Fibroblast of lung (primary cell): ENCODE measurements around the gene ZNF544. TPM values are rescaled to one million over a fixed set of nuclear protein-coding genes. Genes with fewer than 3 reads are reported as not detected.
A peak's percentile ranks its signal among the peaks of the same experiment; 100 is the strongest.

ENCODE experiments used
- DNase-seq, 2 donors: peaks; one replicate each; pipeline versions ENCODE4 v3.0.0 to v3.0.0-alpha.2; 2010; ENCODE audit warnings: low read depth in 2 of 2
- H2AFZ ChIP-seq: 2 replicates; pipeline ENCODE4 v1.5.1; 2012; ENCODE audit warnings: low read length, control low read depth, inconsistent platforms
- H3K27ac ChIP-seq: 2 replicates; pipeline ENCODE4 v1.5.1; 2011; ENCODE audit warnings: low read length, control low read depth; ENCODE audit not compliant: insufficient read depth
- H3K27me3 ChIP-seq: 2 replicates; pipeline ENCODE4 v1.5.1; 2011; ENCODE audit warnings: mild to moderate bottlenecking, low read length; ENCODE audit not compliant: control insufficient read depth, insufficient read depth
- H3K36me3 ChIP-seq: 2 replicates; pipeline ENCODE4 v1.5.1; 2011; ENCODE audit warnings: low read length; ENCODE audit not compliant: control insufficient read depth, insufficient read depth
- H3K4me1 ChIP-seq: 2 replicates; pipeline ENCODE4 v1.5.1; 2011; ENCODE audit warnings: low read length; ENCODE audit not compliant: control insufficient read depth, insufficient read depth; ENCODE audit errors: extremely low read depth
- H3K4me2 ChIP-seq: 2 replicates; pipeline ENCODE4 v1.5.1; 2011; ENCODE audit warnings: low read length, control low read depth; ENCODE audit not compliant: insufficient read depth; ENCODE audit errors: extremely low read depth
- H3K4me3 ChIP-seq, 4 experiments: fragments of 200-600 bp in 1 of 4; sonication (generic) in 1 of 4; replicated peaks in 1 of 4; 2 replicates each; pipeline ENCODE4 v1.5.1; 2011 to 2016; ENCODE audit warnings: low read length in 4 of 4, low read depth in 3 of 4, mild to moderate bottlenecking in 3 of 4, control low read depth in 2 of 4, inconsistent platforms in 1 of 4, mixed read lengths in 1 of 4; ENCODE audit not compliant: insufficient read depth in 1 of 4; ENCODE audit errors: control extremely low read depth in 1 of 4
- H3K79me2 ChIP-seq: 2 replicates; pipeline ENCODE4 v1.5.1; 2012; ENCODE audit warnings: mild to moderate bottlenecking, low read length, inconsistent platforms; ENCODE audit not compliant: control insufficient read depth, insufficient read depth
- H3K9ac ChIP-seq: 2 replicates; pipeline ENCODE4 v1.5.1; 2011; ENCODE audit warnings: mild to moderate bottlenecking, low read length, control low read depth; ENCODE audit not compliant: insufficient read depth
- H3K9me3 ChIP-seq: 2 replicates; pipeline ENCODE4 v1.5.1; 2012; ENCODE audit warnings: low read depth, low read length; ENCODE audit not compliant: control insufficient read depth, insufficient read depth
- H4K20me1 ChIP-seq: 2 replicates; pipeline ENCODE4 v1.5.1; 2011; ENCODE audit warnings: low read length; ENCODE audit not compliant: control insufficient read depth, insufficient read depth; ENCODE audit errors: extremely low read depth
- EZH2 ChIP-seq: IDR thresholded peaks from 2 replicates; pipeline ENCODE4 v1.5.1; 2012; ENCODE audit warnings: low read length, control low read depth, mild to moderate bottlenecking; ENCODE audit errors: missing control alignments
- polyA plus RNA-seq, 2 donors: library from polyadenylated mRNA; depleted of rRNA in 1 of 2; stranded (reverse) in 1 of 2; unstranded in 1 of 2; fragments of >200 nt; gene quantifications; 2 replicates each; pipeline ENCODE4 v1.2.1, GENCODE V29; 2011 to 2012; ENCODE audit warnings: missing spikeins in 1 of 2
- total RNA-seq: library from RNA; depleted of rRNA; stranded (reverse); fragments of >200 nt; gene quantifications from 2 replicates; pipeline ENCODE4 v1.2.1, GENCODE V29; 2014
- TF ChIP-seq, protein P1 (sequence below), 2 donors: IDR thresholded peaks in 1 of 2; conservative IDR thresholded peaks in 1 of 2; 1 replicate in 1 of 2; 2 replicates in 1 of 2; pipeline ENCODE4 v1.5.1; 2011 to 2012; ENCODE audit warnings: low read length in 2 of 2, control low read depth in 1 of 2, inconsistent platforms in 1 of 2, low read depth in 1 of 2, mild to moderate bottlenecking in 1 of 2

ZNF544 gene
- total and polyA plus RNA-seq, 2 donors (not counting 1 experiment from before 2014, with no cell fraction given): 17.6 to 40.8 TPM

DNA sequence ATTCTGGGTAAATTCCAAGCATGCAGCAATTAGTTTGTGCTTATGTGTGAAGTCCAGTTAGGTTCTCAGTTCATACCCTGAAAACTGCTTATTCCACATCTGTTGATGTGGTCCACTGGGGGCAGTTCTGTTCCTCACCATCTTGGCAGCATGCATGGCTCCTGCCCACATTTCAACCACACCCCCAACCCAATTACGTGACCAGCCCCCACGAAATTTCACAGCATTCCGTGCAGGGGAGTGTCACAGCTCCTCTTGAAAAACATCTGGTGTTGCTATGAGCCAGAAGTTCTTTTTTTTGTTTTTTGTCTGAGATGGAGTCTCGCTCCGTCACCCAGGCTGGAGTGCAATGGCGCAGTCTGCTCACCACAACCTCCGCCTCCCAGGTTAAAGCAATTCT, 67.4 kb downstream of the ZNF544 start:
- Histone ChIP-seq H3K4me3 (no peak overlapping the region), H3K9ac (no peak overlapping the region), H3K4me2 (no peak overlapping the region), H3K79me2 (no peaks in the 10 kb centered on the region), H3K27me3 (no peaks in the 10 kb centered on the region), H3K36me3 (peaks cover 21% of the 10 kb centered on the region), H3K9me3 (peaks cover 12% of the 10 kb centered on the region), H2AFZ (no peak overlapping the region), H3K27ac (no peak overlapping the region), H3K4me1 (no peaks in the 10 kb centered on the region), H4K20me1 (no peaks in the 10 kb centered on the region)
- no peak for DNase-seq
- TF ChIP-seq EZH2: no peak

DNA sequence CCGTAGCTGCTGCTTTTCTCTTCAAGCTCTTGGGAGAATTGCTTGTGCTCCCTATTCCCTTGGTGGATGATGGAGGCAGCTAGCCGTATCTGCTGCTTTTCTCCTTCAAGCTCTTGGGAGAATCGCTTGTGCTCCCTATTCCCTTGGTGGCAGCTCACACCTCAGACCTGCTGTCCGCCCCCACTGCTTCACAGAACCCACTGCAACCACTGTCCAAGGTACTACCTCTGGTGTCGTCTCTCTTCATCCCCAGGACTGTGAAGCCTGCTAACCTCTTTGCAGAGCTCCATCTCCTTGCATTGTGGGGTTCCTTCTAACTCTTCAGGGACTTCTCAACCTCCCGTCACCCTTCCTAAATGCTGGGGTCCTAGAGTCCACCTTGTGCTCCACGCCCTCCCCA, 71.9 kb downstream of the ZNF544 start:
- Histone ChIP-seq H3K4me3 (no peak overlapping the region), H3K4me2 (no peak overlapping the region), H3K9me3 (no peaks in the 10 kb centered on the region), H3K79me2 (peaks cover 3% of the 10 kb centered on the region), H3K4me1 (no peaks in the 10 kb centered on the region), H3K9ac (no peak overlapping the region), H3K36me3 (peaks cover 4% of the 10 kb centered on the region), H4K20me1 (no peaks in the 10 kb centered on the region), H2AFZ (no peak overlapping the region), H3K27ac (no peak overlapping the region), H3K27me3 (no peaks in the 10 kb centered on the region)
- no peak for TF ChIP-seq EZH2
- TF ChIP-seq, protein P1, sequence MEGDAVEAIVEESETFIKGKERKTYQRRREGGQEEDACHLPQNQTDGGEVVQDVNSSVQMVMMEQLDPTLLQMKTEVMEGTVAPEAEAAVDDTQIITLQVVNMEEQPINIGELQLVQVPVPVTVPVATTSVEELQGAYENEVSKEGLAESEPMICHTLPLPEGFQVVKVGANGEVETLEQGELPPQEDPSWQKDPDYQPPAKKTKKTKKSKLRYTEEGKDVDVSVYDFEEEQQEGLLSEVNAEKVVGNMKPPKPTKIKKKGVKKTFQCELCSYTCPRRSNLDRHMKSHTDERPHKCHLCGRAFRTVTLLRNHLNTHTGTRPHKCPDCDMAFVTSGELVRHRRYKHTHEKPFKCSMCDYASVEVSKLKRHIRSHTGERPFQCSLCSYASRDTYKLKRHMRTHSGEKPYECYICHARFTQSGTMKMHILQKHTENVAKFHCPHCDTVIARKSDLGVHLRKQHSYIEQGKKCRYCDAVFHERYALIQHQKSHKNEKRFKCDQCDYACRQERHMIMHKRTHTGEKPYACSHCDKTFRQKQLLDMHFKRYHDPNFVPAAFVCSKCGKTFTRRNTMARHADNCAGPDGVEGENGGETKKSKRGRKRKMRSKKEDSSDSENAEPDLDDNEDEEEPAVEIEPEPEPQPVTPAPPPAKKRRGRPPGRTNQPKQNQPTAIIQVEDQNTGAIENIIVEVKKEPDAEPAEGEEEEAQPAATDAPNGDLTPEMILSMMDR (conservative IDR thresholded peaks at IDR 0.05 in 1 of 2, IDR thresholded peaks at IDR 0.05 in 1 of 2; ENCODE audit: low read depth in 1 of 2, low read length in 2 of 2): no peak
- DNase-seq: no peak

DNA sequence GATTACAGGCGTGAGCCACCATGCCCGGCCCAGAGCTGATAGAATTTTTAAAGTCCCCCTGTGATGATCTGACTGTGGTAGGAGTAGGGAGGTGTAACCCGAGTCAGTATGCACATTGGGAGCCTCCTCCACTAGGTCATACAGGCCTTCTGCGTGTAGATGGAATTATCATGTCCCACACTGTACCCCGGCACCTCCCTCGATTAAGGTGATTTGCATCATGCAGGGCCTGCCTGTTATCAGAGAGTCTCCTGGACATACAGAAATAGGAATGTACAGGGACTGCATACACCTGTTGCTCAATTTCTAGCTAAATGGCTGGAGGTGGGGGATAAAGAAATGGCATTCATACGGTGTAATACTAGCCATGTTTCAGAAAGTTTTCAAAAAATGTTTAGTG, 75.5 kb downstream of the ZNF544 start:
- Histone ChIP-seq H3K9me3 (no peaks in the 10 kb centered on the region), H3K27me3 (no peaks in the 10 kb centered on the region), H3K4me2 (no peak overlapping the region), H3K4me3 (peak overlapping the region in 1 of 4 experiments; percentile 69), H2AFZ (no peak overlapping the region), H3K36me3 (peaks cover 5% of the 10 kb centered on the region), H3K79me2 (peaks cover 12% of the 10 kb centered on the region), H4K20me1 (no peaks in the 10 kb centered on the region), H3K27ac (no peak overlapping the region), H3K4me1 (no peaks in the 10 kb centered on the region), H3K9ac (no peak overlapping the region)
- TF ChIP-seq, protein P1 (conservative IDR thresholded peaks at IDR 0.05 in 1 of 2, IDR thresholded peaks at IDR 0.05 in 1 of 2; ENCODE audit: low read depth in 1 of 2, low read length in 2 of 2): no peak
- TF ChIP-seq EZH2: no peak
- no peak for DNase-seq
